Lower leg skin (tissue), 4 donors: ENCODE data around the gene CTRB1. TPM values are rescaled to one million over a fixed set of nuclear protein-coding genes. Genes with fewer than 3 reads are reported as not detected.
A peak's percentile ranks its signal among the peaks of the same experiment; 100 is the strongest.

Experiments
- DNase-seq, 2 donors: peaks; one replicate each; pipeline ENCODE4 v3.0.0-alpha.2; 2019; ENCODE audit warnings: low spot score in 2 of 2
- H3K4me3 ChIP-seq: fragments of 200-600 bp; sonication (generic); 2 replicates; pipeline ENCODE4 v1.5.1; 2017; ENCODE audit warnings: mild to moderate bottlenecking, low read depth; ENCODE audit not compliant: poor library complexity, severe bottlenecking
- CTCF ChIP-seq, 3 donors: fragments of 450-650 bp; IDR thresholded peaks; one replicate each; pipeline ENCODE4 v1.5.1; 2016; ENCODE audit warnings: antibody characterized with exemption in 3 of 3, mild to moderate bottlenecking in 3 of 3, moderate library complexity in 2 of 3
- POLR2A ChIP-seq, 2 donors: fragments of 450-650 bp; IDR thresholded peaks; one replicate each; pipeline ENCODE4 v1.6.1; 2016 to 2017; ENCODE audit warnings: antibody characterized with exemption in 2 of 2, mild to moderate bottlenecking in 1 of 2, moderate library complexity in 1 of 2
- WGBS, 2 donors: methylation state at CpG; one replicate each; pipeline ENCODE4 v1.1.5; 2018; 5-methylcytosine and 5-hydroxymethylcytosine counted together
- intact Hi-C: fragments of 100-400 bp; cut with DNase I; formaldehyde crosslinking; loops from one replicate; pipeline ENCODE4 v1.15.0; 2023; ENCODE audit warnings: low total_unique reads
- total RNA-seq, 4 donors: library from RNA; depleted of rRNA; stranded (reverse); fragments of >200 nt; gene quantifications; one replicate each; pipeline ENCODE4 v1.1.0, GENCODE V29; 2016

The CTRB1 gene
- total RNA-seq, 4 donors from 2014 or later, result 1.0 TPM; not detected in 3

GRCh38 chr16:75243667-75244224 lies 25.0 kb downstream of the CTRB1 start:
- DNase-seq, result no peak
- WGBS, 2 donors, result 61 to 66% methylated on average over 14 to 16 of the region's 20 CpGs
- TF ChIP-seq CTCF (IDR thresholded peaks at IDR 0.05), result no peak
- TF ChIP-seq POLR2A (IDR thresholded peaks at IDR 0.05), result no peak
- intact Hi-C loops, result no loop called here
- no peak overlapping the region for H3K4me3 ChIP-seq

GRCh38 chr16:75244225-75244809 lies 25.5 kb downstream of the CTRB1 start:
- 68 to 70% methylated on average over 5 to 7 of the region's 7 CpGs for WGBS, 2 donors
- TF ChIP-seq CTCF (IDR thresholded peaks at IDR 0.05) (no peak), POLR2A (IDR thresholded peaks at IDR 0.05) (no peak)
- H3K4me3 ChIP-seq, result no peak overlapping the region
- DNase-seq, result no peak
- intact Hi-C loops, result no loop called here

- intact Hi-C loops, result no loop called here
- 34 to 35% methylated on average over 20 to 25 of the region's 25 CpGs for WGBS, 2 donors
Observed at GRCh38 chr16:75244844-75245758, 26.3 kb downstream of the CTRB1 start.

GRCh38 chr16:75246504-75247205 lies 27.9 kb downstream of the CTRB1 start:
- DNase-seq, result no peak
- TF ChIP-seq CTCF (IDR thresholded peaks at IDR 0.05), result no peak
- no peak for TF ChIP-seq POLR2A (IDR thresholded peaks at IDR 0.05)
- H3K4me3 ChIP-seq, result no peak overlapping the region
- intact Hi-C loops, result no loop called here
- 89 to 94% methylated on average over 10 to 12 of the region's 12 CpGs for WGBS, 2 donors

More at GRCh38 chr16:75244844-75245758, 26.3 kb downstream of the CTRB1 start:
- TF ChIP-seq CTCF (IDR thresholded peaks at IDR 0.05) (no peak), POLR2A (IDR thresholded peaks at IDR 0.05) (no peak)
- H3K4me3 ChIP-seq, result no peak overlapping the region
- peak in 1 of 2 donors; percentile 58 for DNase-seq

GRCh38 chr16:75247249-75247648 lies 28.5 kb downstream of the CTRB1 start:
- intact Hi-C loops, result no loop called here
- TF ChIP-seq POLR2A (IDR thresholded peaks at IDR 0.05) (no peak), CTCF (IDR thresholded peaks at IDR 0.05) (no peak)
- DNase-seq, result no peak
- no peak overlapping the region for H3K4me3 ChIP-seq
- WGBS, 2 donors, result 81% methylated on average over 13 of the region's 13 CpGs
